ENCODE measurements around the gene HNRNPLL. TPM values are rescaled to one million over a fixed set of nuclear protein-coding genes. Genes with fewer than 3 reads are reported as not detected.

The HNRNPLL gene
- total and polyA plus RNA-seq, 2 of the 13 experiments (the other 11 are each of a cell fraction or from before 2014, with no cell fraction given): 49.4 to 103 TPM

DNA sequence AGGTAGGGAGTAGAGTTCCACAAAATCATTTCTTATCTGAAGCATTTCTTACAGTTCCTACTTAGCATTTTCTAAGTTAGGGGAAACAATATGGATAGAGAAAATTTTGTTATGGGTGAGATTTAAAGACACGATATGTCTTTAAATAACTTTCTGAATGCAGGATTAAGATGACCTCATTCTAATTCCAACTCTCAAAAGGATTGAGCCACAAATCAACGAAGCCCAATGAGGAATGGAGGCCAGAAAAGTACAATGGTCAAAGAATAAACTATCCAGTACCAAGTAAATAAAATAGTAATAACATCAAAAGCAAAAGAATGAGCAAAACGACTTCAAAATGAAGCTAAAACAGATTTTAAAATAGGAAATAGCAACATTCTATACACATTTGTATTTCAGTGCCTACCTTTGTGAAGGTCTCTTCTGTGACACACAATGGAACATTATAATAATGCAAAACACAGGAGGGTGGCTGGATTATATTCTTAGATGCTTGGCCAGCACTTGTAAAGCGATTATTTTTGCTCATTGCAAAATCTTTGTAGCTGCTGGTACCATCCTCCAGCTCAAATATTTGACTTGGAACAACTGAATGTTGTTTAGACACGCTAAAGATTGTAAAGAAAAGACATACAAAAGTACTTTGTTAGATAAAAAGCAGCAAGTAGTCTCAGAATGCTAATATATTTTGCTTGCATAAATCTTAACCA, 33.8 kb downstream of the HNRNPLL start (continued):
- TF ChIP-seq, protein P1, sequence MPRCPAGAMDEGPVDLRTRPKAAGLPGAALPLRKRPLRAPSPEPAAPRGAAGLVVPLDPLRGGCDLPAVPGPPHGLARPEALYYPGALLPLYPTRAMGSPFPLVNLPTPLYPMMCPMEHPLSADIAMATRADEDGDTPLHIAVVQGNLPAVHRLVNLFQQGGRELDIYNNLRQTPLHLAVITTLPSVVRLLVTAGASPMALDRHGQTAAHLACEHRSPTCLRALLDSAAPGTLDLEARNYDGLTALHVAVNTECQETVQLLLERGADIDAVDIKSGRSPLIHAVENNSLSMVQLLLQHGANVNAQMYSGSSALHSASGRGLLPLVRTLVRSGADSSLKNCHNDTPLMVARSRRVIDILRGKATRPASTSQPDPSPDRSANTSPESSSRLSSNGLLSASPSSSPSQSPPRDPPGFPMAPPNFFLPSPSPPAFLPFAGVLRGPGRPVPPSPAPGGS (CRISPR knock-in tag; IDR thresholded peaks at IDR 0.05): no peak
- TF ChIP-seq ZNF775 (CRISPR knock-in tag; IDR thresholded peaks at IDR 0.05; ENCODE audit: borderline replicate concordance): no peak

- WGBS (ENCODE audit: low lambda C conversion rate): 92% methylated on average over 2 of the region's 2 CpGs
- Histone ChIP-seq H3K27me3 (ENCODE audit: control insufficient read depth in 1 of 2, insufficient read depth in 2 of 2, low read length in 2 of 2) (no peaks in the 10 kb centered on the region), H3K4me2 (ENCODE audit: low read depth, low read length) (no peak overlapping the region), H3K9ac (ENCODE audit: insufficient read depth, low read depth, low read length) (no peak overlapping the region), H2AFZ (ENCODE audit: low read length) (no peak overlapping the region), H3K79me2 (ENCODE audit: insufficient read depth, low read length) (no peaks in the 10 kb centered on the region), H3K36me3 (replicated peaks in 1 of 2; ENCODE audit: control insufficient read depth in 1 of 2, insufficient read depth in 2 of 2, low read length in 2 of 2) (peaks cover 16 to 76% of the 10 kb centered on the region in 2 experiments), H3K4me3 (replicated peaks in 1 of 3; ENCODE audit: insufficient read depth in 1 of 3, low read depth in 2 of 3, low read length in 3 of 3) (no peak overlapping the region), H3K4me1 (ENCODE audit: insufficient read depth, low read length) (peaks cover 6% of the 10 kb centered on the region; the same call in 1 of the 2 replicates), H4K20me1 (ENCODE audit: insufficient read depth, low read length) (no peaks in the 10 kb centered on the region), H3K9me3 (ENCODE audit: low read length) (no peaks in the 10 kb centered on the region), H3K27ac (ENCODE audit: extremely low read length, insufficient read depth, low read length) (no peak overlapping the region)
- ChIA-PET POLR2A (interaction anchor here (0.7 kb wide), 1 partner anchor 950 kb away, joined by 3 read pairs; no protein-coding TSS in a partner anchor), CTCF (ENCODE audit: low intra/inter-chr PET ratio, low total read pairs) (no interaction called here)
- intact Hi-C loops (cut with micrococcal nuclease; ENCODE audit: unreplicated experiment): no loop called here
- DNase-seq (ENCODE audit: low spot score) (no peak), ATAC-seq (no peak), FAIRE-seq (no peak)
- in situ Hi-C loops (cut with HindIII; ENCODE audit: extremely low pct_ligation_motif_present, low pct_unique_long_range_greater_than_20kb): no loop called here
- TF ChIP-seq YEATS2 (CRISPR knock-in tag; IDR thresholded peaks at IDR 0.05; ENCODE audit: borderline replicate concordance) (no peak), ZFP36L2 (CRISPR knock-in tag; IDR thresholded peaks at IDR 0.05) (no peak), ZNF878 (CRISPR knock-in tag; IDR thresholded peaks at IDR 0.05) (no peak), RBM22 (optimal IDR thresholded peaks at IDR 0.05; ENCODE audit: low read length) (peak; percentile 45), ZNF121 (CRISPR knock-in tag; IDR thresholded peaks at IDR 0.05) (peak; percentile 61; the same call in 1 of the 2 replicates)
- TF ChIP-seq, protein P2, sequence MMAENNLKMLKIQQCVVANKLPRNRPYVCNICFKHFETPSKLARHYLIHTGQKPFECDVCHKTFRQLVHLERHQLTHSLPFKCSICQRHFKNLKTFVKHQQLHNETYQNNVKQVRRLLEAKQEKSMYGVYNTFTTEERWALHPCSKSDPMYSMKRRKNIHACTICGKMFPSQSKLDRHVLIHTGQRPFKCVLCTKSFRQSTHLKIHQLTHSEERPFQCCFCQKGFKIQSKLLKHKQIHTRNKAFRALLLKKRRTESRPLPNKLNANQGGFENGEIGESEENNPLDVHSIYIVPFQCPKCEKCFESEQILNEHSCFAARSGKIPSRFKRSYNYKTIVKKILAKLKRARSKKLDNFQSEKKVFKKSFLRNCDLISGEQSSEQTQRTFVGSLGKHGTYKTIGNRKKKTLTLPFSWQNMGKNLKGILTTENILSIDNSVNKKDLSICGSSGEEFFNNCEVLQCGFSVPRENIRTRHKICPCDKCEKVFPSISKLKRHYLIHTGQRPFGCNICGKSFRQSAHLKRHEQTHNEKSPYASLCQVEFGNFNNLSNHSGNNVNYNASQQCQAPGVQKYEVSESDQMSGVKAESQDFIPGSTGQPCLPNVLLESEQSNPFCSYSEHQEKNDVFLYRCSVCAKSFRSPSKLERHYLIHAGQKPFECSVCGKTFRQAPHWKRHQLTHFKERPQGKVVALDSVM (CRISPR knock-in tag; IDR thresholded peaks at IDR 0.05): peak; percentile 75
- BruUV-seq (replicated peaks): no TSS peak
Observed at GRCh38 chr2:38565333-38565732, 37.4 kb downstream of the HNRNPLL start.
